K562 (cell line): ENCODE measurements around the gene FCHO2. TPM values are rescaled to one million over a fixed set of nuclear protein-coding genes. Genes with fewer than 3 reads are reported as not detected.
"Not testable (repeated sequence)": the region's sequence is repeated elsewhere in the genome, so short reads cannot be mapped to it uniquely, and the experiment has no call there.

Experiments used
- ATAC-seq: fragments of 200-7000 bp; cut with Tn5 transposase; 3 replicates; pipeline ENCODE4 v1.9.1; 2020; ENCODE audit warnings: moderate library complexity
- BruUV-seq: library from RNA; stranded (reverse); fragments of 400-500 nt; replicated peaks from 2 replicates; lab custom pipeline; 2021; lab: Mats Ljungman, UMichigan
- CTCF ChIA-PET: fragments of 300-600 bp; formaldehyde crosslinking; extraction: SDS; loops from one replicate; lab custom pipeline; 2021; ENCODE audit warnings: low intra/inter-chr PET ratio; lab: Yijun Ruan, JAX
- POLR2A ChIA-PET: fragments of 300-600, 350-650 bp; sonication (Branson Sonifier 250); formaldehyde crosslinking; extraction: SDS; loops from one replicate; lab custom pipeline; 2021; ENCODE audit warnings: antibody characterized with exemption, inconsistent platforms; lab: Yijun Ruan, JAX
- DNase-seq, 4 experiments: peaks; one replicate each; pipeline versions ENCODE4 v3.0.0 to v3.0.0-alpha.2; 2011 to 2018; ENCODE audit warnings: low spot score in 3 of 4, mixed read lengths in 3 of 4; ENCODE audit errors: extremely low read depth in 1 of 4
- FAIRE-seq: peaks from 2 replicates; lab custom pipeline; 2011; peaks lifted over from hg19 to GRCh38; lab: Jason Lieb, UNC
- H2AFZ ChIP-seq: 2 replicates; pipeline ENCODE4 v1.6.0; 2011; ENCODE audit warnings: low read depth, low read length, control low read depth, inconsistent platforms
- H3K27ac ChIP-seq: fragments of 200-600 bp; 3 replicates; pipeline ENCODE4 v1.8.0; 2011; ENCODE audit warnings: low read depth, mild to moderate bottlenecking, control low read depth, inconsistent platforms, low read length, moderate library complexity, mixed read lengths; ENCODE audit errors: extremely low read depth
- H3K27me3 ChIP-seq, 2 experiments: fragments of 300-600 bp in 1 of 2; 2 replicates in 1 of 2; 3 replicates in 1 of 2; pipeline versions ENCODE4 v1.6.0 to v1.8.0; 2011; ENCODE audit warnings: inconsistent platforms in 2 of 2, low read length in 2 of 2, mild to moderate bottlenecking in 1 of 2, mixed read lengths in 1 of 2, moderate library complexity in 1 of 2; ENCODE audit not compliant: control insufficient read depth in 2 of 2, insufficient read depth in 2 of 2
- H3K36me3 ChIP-seq: fragments of 300-600 bp; 3 replicates; pipeline ENCODE4 v1.8.0; 2011; ENCODE audit warnings: mild to moderate bottlenecking, low read length, inconsistent platforms; ENCODE audit not compliant: control insufficient read depth, insufficient read depth
- H3K4me1 ChIP-seq, 2 experiments: fragments of 200-600 bp in 1 of 2; replicated peaks in 1 of 2; 2 replicates in 1 of 2; 3 replicates in 1 of 2; pipeline versions ENCODE4 v1.5.1 to v1.8.0; 2011; ENCODE audit warnings: inconsistent platforms in 2 of 2, low read length in 2 of 2, mild to moderate bottlenecking in 1 of 2, mixed read lengths in 1 of 2, moderate library complexity in 1 of 2; ENCODE audit not compliant: control insufficient read depth in 2 of 2, insufficient read depth in 2 of 2
- H3K4me2 ChIP-seq: 2 replicates; pipeline ENCODE4 v1.6.1; 2011; ENCODE audit warnings: low read length, control low read depth, inconsistent platforms, mixed read lengths; ENCODE audit not compliant: insufficient read depth
- H3K4me3 ChIP-seq: fragments of 200-600 bp; sonication (generic), shearing (Covaris generic); 2 replicates; pipeline ENCODE4 v1.5.1; 2016; ENCODE audit warnings: control low read depth, inconsistent platforms
- H3K79me2 ChIP-seq: fragments of 200-600 bp; 3 replicates; pipeline ENCODE4 v1.8.0; 2011; ENCODE audit warnings: low read length, inconsistent platforms; ENCODE audit not compliant: control insufficient read depth, insufficient read depth
- H3K9ac ChIP-seq, 2 experiments: 2 replicates each; pipeline versions ENCODE4 v1.6.0 to v1.6.1; 2011; ENCODE audit warnings: low read depth in 2 of 2, low read length in 2 of 2, control low read depth in 1 of 2, inconsistent platforms in 1 of 2, mild to moderate bottlenecking in 1 of 2, mixed read lengths in 1 of 2; ENCODE audit not compliant: insufficient read depth in 1 of 2
- H3K9me1 ChIP-seq: one replicate; pipeline ENCODE4 v1.6.0; 2011; ENCODE audit warnings: inconsistent platforms, mild to moderate bottlenecking, low read length, moderate library complexity; ENCODE audit not compliant: control insufficient read depth, insufficient read depth
- H3K9me3 ChIP-seq: replicated peaks from 2 replicates; pipeline ENCODE4 v1.5.1; 2011; ENCODE audit warnings: low read depth, low read length, inconsistent platforms; ENCODE audit not compliant: control insufficient read depth, insufficient read depth
- H4K20me1 ChIP-seq: replicated peaks from 2 replicates; pipeline ENCODE4 v1.6.1; 2011; ENCODE audit warnings: low read length, inconsistent platforms, mixed read lengths; ENCODE audit not compliant: control insufficient read depth, insufficient read depth
- HCFC1 ChIP-seq: IDR thresholded peaks from 2 replicates; pipeline ENCODE4 v1.6.1; 2012; ENCODE audit warnings: low read depth, low read length, improper control_type of control experiment
- NCOA1 ChIP-seq: fragments of 450-650 bp; IDR thresholded peaks from 2 replicates; pipeline ENCODE4 v1.6.1; 2016; ENCODE audit warnings: low read depth
- RFX5 ChIP-seq: IDR thresholded peaks from 2 replicates; pipeline ENCODE4 v1.6.1; 2011; ENCODE audit warnings: low read depth, mild to moderate bottlenecking, improper control_type of control experiment, low read length
- ZNF764 ChIP-seq: fragments of 250-450 bp; sonication (Bioruptor Pico); IDR thresholded peaks from 2 replicates; pipeline ENCODE4 v1.4.0; 2020; ENCODE audit warnings: low read depth, mild to moderate bottlenecking, moderate library complexity
- WGBS: fragments of 100-300 bp; shearing (Covaris generic); methylation state at CpG from one replicate; pipeline ENCODE4 v1.1.6; 2016; ENCODE audit warnings: low coverage, mixed read lengths; ENCODE audit not compliant: insufficient coverage; ENCODE audit errors: missing lambda C conversion rate; 5-methylcytosine and 5-hydroxymethylcytosine counted together
- in situ Hi-C: fragments of 300-500 bp; cut with MboI; formaldehyde crosslinking; loops from 4 replicates; pipeline ENCODE4 v1.15.0; 2018; ENCODE audit warnings: inconsistent platforms, mixed read lengths
- intact Hi-C: fragments of 100-400 bp; cut with micrococcal nuclease; formaldehyde crosslinking; loops from 2 replicates; pipeline ENCODE4 v1.14.2; 2022
- polyA plus RNA-seq, 8 experiments: library from polyadenylated mRNA; depleted of rRNA in 4 of 8; stranded (reverse) in 5 of 8; unstranded in 3 of 8; fragments of >200 nt; fragmentation: Nextera tagmentation in 2 of 8; fragmentation: Illumina TruSeq in 1 of 8; extraction: Ambion mirVana in 2 of 8; extraction: Trizol in 1 of 8; gene quantifications; 2 replicates each; pipeline versions ENCODE4 v1.2.1 to v1.2.3, GENCODE V29; 2011 to 2014; ENCODE audit warnings: inconsistent platforms in 1 of 8, missing spikeins in 1 of 8
- total RNA-seq, 7 experiments: library from RNA; depleted of rRNA in 6 of 7; stranded (reverse); fragments of >200 nt in 6 of 7; fragmentation: Illumina TruSeq in 2 of 7; extraction: Trizol in 2 of 7; gene quantifications; 2 replicates each; pipeline versions ENCODE4 v1.2.1 to v1.2.3, GENCODE V29; 2011 to 2021; ENCODE audit warnings: low replicate concordance in 1 of 7

The FCHO2 gene
- total and polyA plus RNA-seq, 9 of the 15 experiments (the other 6 are each of a cell fraction or from before 2014, with no cell fraction given) = 4.4 to 13.4 (median 8.3) TPM

DNA sequence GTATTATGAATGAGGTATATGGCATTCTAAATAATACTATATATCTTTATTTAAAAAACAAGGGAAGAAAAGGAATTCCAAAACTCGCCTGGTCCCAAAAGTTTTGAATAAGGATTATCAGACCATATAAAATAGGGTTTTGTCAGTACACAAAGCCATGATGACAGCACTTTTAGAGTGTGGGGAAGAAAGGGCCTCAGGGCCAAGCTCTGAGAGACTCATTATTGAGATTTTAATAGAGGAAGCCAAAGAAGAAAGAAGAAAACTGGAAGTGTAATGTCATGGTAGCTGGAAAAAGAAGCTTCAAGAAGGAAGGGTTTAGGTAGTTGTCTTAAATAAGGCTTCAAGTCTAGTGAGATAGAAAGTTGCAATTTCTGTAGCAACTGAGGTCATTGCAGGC, 53.0 kb downstream of the FCHO2 start:
- intact Hi-C loops = no loop called here
- DNase-seq = no peak
- H3K27me3 ChIP-seq = no peaks in the 10 kb centered on the region
- ATAC-seq = no peak
- TF ChIP-seq ZNF764 = no peak
- no peak for TF ChIP-seq HCFC1
- TF ChIP-seq RFX5 = no peak
- TF ChIP-seq NCOA1 = no peak
- TF ChIP-seq, all 486 proteins: peak for 0
- H3K4me1 ChIP-seq = no peaks in the 10 kb centered on the region
- H2AFZ ChIP-seq = no peak overlapping the region
- in situ Hi-C loops = no loop called here
- BruUV-seq = no TSS peak
- H3K9me1 ChIP-seq = no peaks in the 10 kb centered on the region
- no peak overlapping the region for H3K9ac ChIP-seq
- no peaks in the 10 kb centered on the region for H4K20me1 ChIP-seq
- CTCF ChIA-PET = no interaction called here
- H3K36me3 ChIP-seq = peaks cover 5% of the 10 kb centered on the region; the same call in 1 of the 3 replicates
- no peaks in the 10 kb centered on the region for H3K79me2 ChIP-seq
- POLR2A ChIA-PET = interaction anchor here (0.6 to 1.2 kb wide), 5 partner anchors 10 to 1033 kb away, joined by 3 to 4 read pairs (median 3); no protein-coding TSS in a partner anchor
- H3K4me2 ChIP-seq = no peak overlapping the region
- WGBS = 78% methylated on average over 1 of the region's 1 CpG
- no peak overlapping the region for H3K4me3 ChIP-seq
- no peaks in the 10 kb centered on the region for H3K9me3 ChIP-seq
- H3K27ac ChIP-seq = no peak overlapping the region
- FAIRE-seq = no peak

DNA sequence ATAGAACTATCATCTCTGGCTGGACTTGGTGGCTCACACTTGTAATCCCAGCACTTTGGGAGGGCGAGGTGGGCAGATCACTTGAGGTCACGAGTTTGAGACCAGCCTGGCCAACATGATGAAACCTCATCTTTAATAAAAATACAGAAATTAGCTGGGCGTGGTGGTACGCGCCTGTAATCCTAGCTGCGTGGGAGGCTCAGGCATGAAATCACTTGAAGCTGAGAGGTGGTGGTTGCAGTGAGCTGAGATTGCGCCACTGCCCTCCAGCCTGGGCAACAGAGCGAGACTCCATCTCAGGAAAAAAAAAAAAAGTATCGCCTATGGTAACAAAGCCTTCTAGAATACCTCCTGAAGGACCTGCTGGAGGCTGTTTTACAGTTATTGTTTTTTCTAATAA, 55.8 kb downstream of the FCHO2 start:
- ATAC-seq, FAIRE-seq, H3K9me3 ChIP-seq, H4K20me1 ChIP-seq, H3K36me3 ChIP-seq, H3K4me2 ChIP-seq, H3K27me3 ChIP-seq, H3K79me2 ChIP-seq, H2AFZ ChIP-seq, H3K4me1 ChIP-seq, H3K9ac ChIP-seq, POLR2A ChIA-PET, H3K9me1 ChIP-seq, CTCF ChIA-PET, intact Hi-C loops, in situ Hi-C loops, BruUV-seq, H3K4me3 ChIP-seq, H3K27ac ChIP-seq, DNase-seq: not testable (repeated sequence)
- 95% methylated on average over 7 of the region's 9 CpGs for WGBS
